Peyer's patch (tissue), 4 donors: ENCODE measurements around the gene CLDN7. TPM values are rescaled to one million over a fixed set of nuclear protein-coding genes. Genes with fewer than 3 reads are reported as not detected.
A peak's percentile ranks its signal among the peaks of the same experiment; 100 is the strongest.

Experiments used
- DNase-seq, 3 donors: peaks; one replicate each; pipeline ENCODE4 v3.0.0-alpha.2; 2017 to 2019
- H3K27ac ChIP-seq, 4 donors: fragments of 200-600 bp; sonication (generic); one replicate each; pipeline ENCODE4 v1.5.1; 2016 to 2019
- H3K27me3 ChIP-seq, 2 donors: fragments of 200-600 bp; sonication (generic); one replicate each; pipeline ENCODE4 v1.5.1; 2019
- H3K36me3 ChIP-seq, 3 donors: fragments of 200-600 bp; sonication (generic); one replicate each; pipeline ENCODE4 v1.5.1; 2016 to 2019
- H3K4me1 ChIP-seq, 4 donors: fragments of 200-600 bp; sonication (generic); one replicate each; pipeline ENCODE4 v1.5.1; 2016 to 2019
- H3K4me3 ChIP-seq, 4 donors: fragments of 200-600 bp; sonication (generic); 1 replicate in 3 of 4; 2 replicates in 1 of 4; pipeline ENCODE4 v1.5.1; 2016 to 2019; ENCODE audit warnings: mild to moderate bottlenecking in 1 of 4
- H3K9me3 ChIP-seq, 4 donors: fragments of 200-600 bp; sonication (generic); one replicate each; pipeline ENCODE4 v1.5.1; 2016 to 2019; ENCODE audit warnings: mild to moderate bottlenecking in 1 of 4
- POLR2A ChIP-seq, 2 donors: fragments of 450-650 bp; IDR thresholded peaks; one replicate each; pipeline ENCODE4 v1.5.1; 2017; ENCODE audit warnings: antibody characterized with exemption in 2 of 2, mild to moderate bottlenecking in 2 of 2, moderate library complexity in 2 of 2
- total RNA-seq, 4 donors: library from RNA; depleted of rRNA; stranded (reverse); fragments of >200 nt; gene quantifications; one replicate each; pipeline ENCODE4 v1.1.0, GENCODE V29; 2016
- TF ChIP-seq, protein P1 (sequence below), 6 experiments: fragments of 450-650 bp in 4 of 6; fragments of 200-600 bp in 2 of 6; sonication (generic) in 1 of 6; IDR thresholded peaks; one replicate each; pipeline ENCODE4 v1.5.1; 2017 to 2019; ENCODE audit warnings: antibody characterized with exemption in 6 of 6, mild to moderate bottlenecking in 3 of 6, moderate library complexity in 1 of 6

CLDN7 gene
- total RNA-seq, 4 donors from 2014 or later: 80.0 to 1,052 (median 864) TPM

DNA sequence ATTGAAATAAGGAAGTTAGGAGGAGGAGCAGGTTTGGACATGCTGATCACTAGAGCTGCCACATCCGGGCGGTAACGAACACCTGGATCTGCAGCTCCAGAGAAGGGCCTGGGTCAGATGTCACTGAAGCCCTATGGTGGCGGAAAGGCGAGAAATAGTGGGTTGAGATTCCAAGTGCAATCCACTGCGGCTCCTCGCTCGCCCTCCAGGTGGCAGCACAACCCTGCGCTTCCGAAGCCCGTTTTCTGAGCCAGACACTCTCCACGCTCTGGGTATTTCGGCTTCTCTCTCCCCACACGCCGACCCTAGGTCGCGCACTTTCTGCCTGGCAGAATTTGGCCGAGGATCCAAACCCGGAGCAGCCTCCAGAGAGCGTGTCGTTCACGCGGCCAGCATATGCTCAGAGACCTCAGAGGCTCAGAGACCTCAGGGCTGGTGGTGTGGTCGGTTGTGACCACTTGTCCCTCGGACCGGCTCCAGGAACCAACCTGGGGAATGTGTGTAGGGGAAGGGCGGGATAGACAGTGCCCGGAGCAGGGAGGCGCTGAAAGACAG is 18.3 kb upstream of the CLDN7 start:
- no peaks in the 10 kb centered on the region for H3K27me3 ChIP-seq
- peak in 1 of 2 donors; percentile 12 for TF ChIP-seq POLR2A (IDR thresholded peaks at IDR 0.05)
- TF ChIP-seq, protein P1, sequence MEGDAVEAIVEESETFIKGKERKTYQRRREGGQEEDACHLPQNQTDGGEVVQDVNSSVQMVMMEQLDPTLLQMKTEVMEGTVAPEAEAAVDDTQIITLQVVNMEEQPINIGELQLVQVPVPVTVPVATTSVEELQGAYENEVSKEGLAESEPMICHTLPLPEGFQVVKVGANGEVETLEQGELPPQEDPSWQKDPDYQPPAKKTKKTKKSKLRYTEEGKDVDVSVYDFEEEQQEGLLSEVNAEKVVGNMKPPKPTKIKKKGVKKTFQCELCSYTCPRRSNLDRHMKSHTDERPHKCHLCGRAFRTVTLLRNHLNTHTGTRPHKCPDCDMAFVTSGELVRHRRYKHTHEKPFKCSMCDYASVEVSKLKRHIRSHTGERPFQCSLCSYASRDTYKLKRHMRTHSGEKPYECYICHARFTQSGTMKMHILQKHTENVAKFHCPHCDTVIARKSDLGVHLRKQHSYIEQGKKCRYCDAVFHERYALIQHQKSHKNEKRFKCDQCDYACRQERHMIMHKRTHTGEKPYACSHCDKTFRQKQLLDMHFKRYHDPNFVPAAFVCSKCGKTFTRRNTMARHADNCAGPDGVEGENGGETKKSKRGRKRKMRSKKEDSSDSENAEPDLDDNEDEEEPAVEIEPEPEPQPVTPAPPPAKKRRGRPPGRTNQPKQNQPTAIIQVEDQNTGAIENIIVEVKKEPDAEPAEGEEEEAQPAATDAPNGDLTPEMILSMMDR (IDR thresholded peaks at IDR 0.05): peak; percentile 92 to 98 (median 96)
- peaks cover 2 to 28% (median 16%) of the 10 kb centered on the region in 4 donors for H3K4me1 ChIP-seq
- peak; percentile 79 to 93 (median 90) for DNase-seq
- H3K4me3 ChIP-seq: peak overlapping the region; percentile 38 to 63 (median 55)
- H3K9me3 ChIP-seq: no peaks in the 10 kb centered on the region
- no peaks in the 10 kb centered on the region for H3K36me3 ChIP-seq
- peak overlapping the region; percentile 48 to 83 (median 71) for H3K27ac ChIP-seq

DNA sequence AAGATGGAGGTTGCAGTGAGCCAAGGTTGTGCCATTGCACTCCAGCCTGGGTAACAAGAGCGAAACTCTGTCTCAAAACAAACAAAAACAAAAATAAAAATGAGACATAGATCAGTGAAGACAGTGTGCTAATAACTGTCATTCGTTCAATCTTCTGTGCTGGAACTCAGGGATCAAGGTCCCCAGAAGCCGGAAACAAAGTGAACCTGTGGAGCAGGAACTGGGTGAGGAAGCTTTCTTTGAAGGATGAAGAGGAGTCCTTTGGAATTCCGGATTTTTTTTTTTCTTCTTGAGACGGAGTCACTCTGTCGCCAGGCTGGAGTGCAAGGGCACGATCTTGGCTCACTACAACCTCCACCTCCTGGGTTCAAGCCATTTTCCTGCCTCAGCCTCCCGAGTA is 17.2 kb upstream of the CLDN7 start:
- H3K27me3 ChIP-seq: no peaks in the 10 kb centered on the region
- peak in 1 of 3 donors; percentile 74 for DNase-seq
- H3K4me3 ChIP-seq: peak overlapping the region in 2 of 4 donors; percentile 61 to 63
- peaks cover 2 to 28% (median 16%) of the 10 kb centered on the region in 4 donors for H3K4me1 ChIP-seq
- TF ChIP-seq, protein P1 (IDR thresholded peaks at IDR 0.05): no peak
- peak in 1 of 2 donors; percentile 32 for TF ChIP-seq POLR2A (IDR thresholded peaks at IDR 0.05)
- no peaks in the 10 kb centered on the region for H3K36me3 ChIP-seq
- H3K27ac ChIP-seq: peak overlapping the region in 3 of 4 donors; percentile 45 to 83 (median 82)
- no peaks in the 10 kb centered on the region for H3K9me3 ChIP-seq

DNA sequence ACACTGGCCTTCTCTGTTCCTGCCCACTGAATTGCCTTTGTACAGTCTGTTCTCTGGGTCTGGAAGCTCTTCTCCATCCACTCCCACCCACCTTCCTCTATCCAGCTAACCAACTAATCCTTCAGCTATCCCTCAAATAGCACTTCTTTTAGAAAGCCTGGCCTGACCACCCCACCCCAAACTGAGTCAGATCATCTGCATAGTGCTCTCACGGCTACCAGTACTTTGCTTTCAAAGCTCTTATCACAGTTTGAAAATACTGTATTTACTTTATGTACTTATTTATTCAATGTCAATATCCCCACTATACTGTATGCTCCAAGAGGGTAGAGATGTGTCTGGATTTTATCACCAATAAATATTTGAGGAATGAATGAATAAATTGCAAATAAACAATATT is 4.5 kb upstream of the CLDN7 start:
- peaks cover 0 to 7% of the 10 kb centered on the region in 2 donors for H3K27me3 ChIP-seq
- peaks cover 0 to 25% (median 8%) of the 10 kb centered on the region in 4 donors for H3K4me1 ChIP-seq
- H3K27ac ChIP-seq: peak overlapping the region in 1 of 4 donors; percentile 49
- no peak overlapping the region for H3K4me3 ChIP-seq
- no peaks in the 10 kb centered on the region for H3K9me3 ChIP-seq
- no peak for DNase-seq
- H3K36me3 ChIP-seq: no peaks in the 10 kb centered on the region
- TF ChIP-seq POLR2A (IDR thresholded peaks at IDR 0.05): no peak
- TF ChIP-seq, protein P1 (IDR thresholded peaks at IDR 0.05): no peak

DNA sequence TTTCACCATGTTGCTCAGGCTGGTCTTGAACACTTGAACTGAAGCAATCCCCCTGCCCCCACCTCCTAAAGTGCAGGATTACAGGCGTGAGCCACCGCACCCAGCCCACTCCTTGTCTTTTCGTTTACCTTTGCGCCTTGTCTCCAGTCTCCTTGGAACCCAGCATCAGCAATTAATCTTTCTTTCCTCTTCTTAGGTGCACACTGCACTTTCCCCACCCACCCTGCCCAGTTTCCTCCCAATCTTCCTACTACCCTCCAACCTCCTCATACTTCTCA is 1.5 kb upstream of the CLDN7 start:
- peak overlapping the region in 3 of 4 donors; percentile 82 to 99 (median 99) for H3K27ac ChIP-seq
- DNase-seq: peak in 2 of 3 donors; percentile 70 to 76

DNA sequence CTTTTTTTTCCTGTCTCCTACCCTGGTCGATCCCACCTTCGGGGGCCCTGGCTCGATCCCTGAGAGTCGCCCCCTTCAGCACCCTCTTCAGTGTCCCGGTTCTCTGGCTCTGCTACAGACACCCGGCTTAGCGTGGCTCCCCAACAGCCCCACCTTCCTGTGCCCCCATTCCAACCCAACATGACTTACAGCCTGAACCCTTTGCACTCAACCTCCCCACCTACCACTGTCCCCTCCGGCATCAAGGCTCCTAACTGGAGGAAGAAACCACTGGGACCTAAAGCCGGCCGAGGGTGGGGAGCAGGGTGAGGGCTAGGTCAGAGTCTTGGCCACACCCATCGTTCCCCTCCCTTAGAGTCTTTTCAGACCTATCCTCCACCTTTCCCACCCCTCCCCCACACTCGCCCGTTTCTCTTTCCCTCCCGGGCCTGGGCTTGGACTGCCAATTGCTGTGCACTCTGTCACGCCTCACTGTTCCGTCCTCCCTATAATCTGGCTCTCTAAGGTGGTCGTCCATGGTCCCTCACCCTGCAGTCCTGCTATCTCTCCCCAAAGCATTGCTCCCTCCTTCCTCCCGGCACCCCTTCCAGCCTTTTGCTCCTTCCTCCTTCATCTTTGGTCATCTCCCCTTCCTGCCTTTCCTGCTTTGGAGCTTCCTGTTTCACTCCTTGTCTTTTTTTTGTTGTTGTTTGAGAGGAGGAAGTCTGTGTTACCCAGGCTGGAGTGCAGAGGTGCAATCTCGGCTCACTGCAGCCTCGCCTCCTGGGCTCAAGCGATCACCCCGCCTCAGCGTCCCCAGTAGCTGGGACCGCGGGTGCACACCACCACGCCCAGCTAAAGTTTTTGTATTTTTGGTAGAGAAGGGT is 890 bp upstream of the CLDN7 start:
- Histone ChIP-seq H3K4me1 (peaks cover 0 to 27% (median 14%) of the 10 kb centered on the region in 4 donors), H3K36me3 (peaks cover 0 to 15% (median 0%) of the 10 kb centered on the region in 3 donors), H3K4me3 (peak overlapping the region; percentile 33 to 93 (median 68)), H3K27ac (peak overlapping the region; percentile 10 to 99 (median 90)), H3K9me3 (no peaks in the 10 kb centered on the region), H3K27me3 (peaks cover 0 to 10% of the 10 kb centered on the region in 2 donors)
- TF ChIP-seq POLR2A (IDR thresholded peaks at IDR 0.05): peak; percentile 76 to 78
- TF ChIP-seq, protein P1 (IDR thresholded peaks at IDR 0.05): no peak
- DNase-seq: peak; percentile 40 to 93 (median 92)

More for the DNA sequence above, 1.5 kb upstream of the CLDN7 start:
- Histone ChIP-seq H3K9me3 (no peaks in the 10 kb centered on the region), H3K27me3 (peaks cover 0 to 10% of the 10 kb centered on the region in 2 donors), H3K36me3 (peaks cover 0 to 15% (median 0%) of the 10 kb centered on the region in 3 donors), H3K4me3 (peak overlapping the region in 3 of 4 donors; percentile 33 to 93 (median 79)), H3K4me1 (peaks cover 0 to 30% (median 14%) of the 10 kb centered on the region in 4 donors)
- TF ChIP-seq, protein P1 (IDR thresholded peaks at IDR 0.05): no peak
- TF ChIP-seq POLR2A (IDR thresholded peaks at IDR 0.05): no peak
